ENCODE measurements around the gene COX5A. TPM values are rescaled to one million over a fixed set of nuclear protein-coding genes. Genes with fewer than 3 reads are reported as not detected.
"Not testable (repeated sequence)": the region's sequence is repeated elsewhere in the genome, so short reads cannot be mapped to it uniquely, and the experiment has no call there.

Gene COX5A
- total and polyA plus RNA-seq, 2 of the 13 experiments (the other 11 are each of a cell fraction or from before 2014, with no cell fraction given), result 158 to 218 TPM

DNA sequence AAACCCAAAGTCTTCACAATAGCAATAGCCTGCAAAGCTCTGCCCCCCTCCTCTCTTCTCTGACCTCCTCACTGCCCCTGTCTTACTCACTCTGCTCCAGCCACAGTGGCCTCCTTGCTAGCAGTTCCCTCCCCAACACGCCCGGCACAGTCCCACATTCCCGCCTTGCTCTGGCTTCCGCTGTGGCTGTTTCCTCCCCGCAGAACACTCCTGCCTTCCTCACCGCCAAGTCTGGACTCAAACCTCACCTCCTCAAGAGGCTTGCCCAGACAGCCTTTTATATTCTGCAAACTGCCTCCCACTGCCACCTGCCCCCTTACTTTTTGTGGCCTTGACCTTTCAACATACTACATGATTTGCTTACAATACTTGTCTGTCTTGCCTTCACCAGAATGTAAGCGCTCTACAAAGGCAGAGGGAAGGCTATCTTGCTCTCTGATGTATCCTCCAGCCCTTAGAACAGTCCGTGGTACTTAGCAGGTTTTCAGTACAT, 48.4 kb downstream of the COX5A start (continued):
- TF ChIP-seq, protein P1, sequence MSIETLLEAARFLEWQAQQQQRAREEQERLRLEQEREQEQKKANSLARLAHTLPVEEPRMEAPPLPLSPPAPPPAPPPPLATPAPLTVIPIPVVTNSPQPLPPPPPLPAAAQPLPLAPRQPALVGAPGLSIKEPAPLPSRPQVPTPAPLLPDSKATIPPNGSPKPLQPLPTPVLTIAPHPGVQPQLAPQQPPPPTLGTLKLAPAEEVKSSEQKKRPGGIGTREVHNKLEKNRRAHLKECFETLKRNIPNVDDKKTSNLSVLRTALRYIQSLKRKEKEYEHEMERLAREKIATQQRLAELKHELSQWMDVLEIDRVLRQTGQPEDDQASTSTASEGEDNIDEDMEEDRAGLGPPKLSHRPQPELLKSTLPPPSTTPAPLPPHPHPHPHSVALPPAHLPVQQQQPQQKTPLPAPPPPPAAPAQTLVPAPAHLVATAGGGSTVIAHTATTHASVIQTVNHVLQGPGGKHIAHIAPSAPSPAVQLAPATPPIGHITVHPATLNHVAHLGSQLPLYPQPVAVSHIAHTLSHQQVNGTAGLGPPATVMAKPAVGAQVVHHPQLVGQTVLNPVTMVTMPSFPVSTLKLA (IDR thresholded peaks at IDR 0.05), result no peak
- TF ChIP-seq FLYWCH1 (CRISPR knock-in tag; IDR thresholded peaks at IDR 0.05) (no peak), TAF15 (IDR thresholded peaks at IDR 0.05; ENCODE audit: low read depth, low read length, poor library complexity, severe bottlenecking) (no peak)

DNA sequence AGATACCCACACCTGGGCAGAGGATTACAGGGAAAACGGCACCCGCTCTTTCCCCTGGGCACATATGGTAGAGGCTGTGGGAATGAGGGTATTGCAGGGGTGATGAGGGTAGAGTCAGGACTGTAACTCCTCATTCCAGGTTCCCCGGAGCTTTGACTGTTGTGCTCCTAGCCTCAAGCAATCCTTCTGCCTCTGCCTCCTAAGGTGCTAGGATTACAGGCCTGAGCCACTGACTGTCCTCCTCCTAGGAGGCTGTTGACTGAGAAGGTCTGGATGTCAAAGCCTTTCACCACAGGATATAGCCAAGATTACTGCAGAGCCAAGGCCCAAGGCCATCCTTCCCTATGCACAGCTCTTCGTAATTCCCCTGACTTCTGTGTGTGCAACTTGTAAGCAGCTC, 49.2 kb downstream of the COX5A start:
- DNase-seq (ENCODE audit: low spot score), result no peak
- H3K4me1 ChIP-seq (ENCODE audit: insufficient read depth, low read length), result peaks cover 45% of the 10 kb centered on the region
- no peak overlapping the region for H3K27ac ChIP-seq (ENCODE audit: extremely low read length, insufficient read depth, low read length)
- H3K27me3 ChIP-seq (ENCODE audit: control insufficient read depth in 1 of 2, insufficient read depth in 2 of 2, low read length in 2 of 2), result no peaks in the 10 kb centered on the region; a peak in 1 of 5 replicates
- H4K20me1 ChIP-seq (ENCODE audit: insufficient read depth, low read length), result no peaks in the 10 kb centered on the region; the same call in 1 of the 2 replicates
- H2AFZ ChIP-seq (ENCODE audit: low read length), result no peak overlapping the region
- peaks cover 11% of the 10 kb centered on the region for H3K79me2 ChIP-seq (ENCODE audit: insufficient read depth, low read length)
- H3K36me3 ChIP-seq (replicated peaks in 1 of 2; ENCODE audit: control insufficient read depth in 1 of 2, insufficient read depth in 2 of 2, low read length in 2 of 2), result peaks cover 11 to 15% of the 10 kb centered on the region in 2 experiments; a peak in 4 of 5 replicates
- peak overlapping the region in 1 of 3 experiments; percentile 99; a peak in 1 of 6 replicates for H3K4me3 ChIP-seq (replicated peaks in 1 of 3; ENCODE audit: insufficient read depth in 1 of 3, low read depth in 2 of 3, low read length in 3 of 3)
- CTCF ChIA-PET (ENCODE audit: low intra/inter-chr PET ratio, low total read pairs), result no interaction called here
- in situ Hi-C loops (cut with HindIII; ENCODE audit: extremely low pct_ligation_motif_present, low pct_unique_long_range_greater_than_20kb) (no loop called here), intact Hi-C loops (cut with micrococcal nuclease; ENCODE audit: unreplicated experiment) (no loop called here)
- POLR2A ChIA-PET, result interaction anchor here (0.6 to 3.3 kb wide), 4 partner anchors 12 to 665 kb away, joined by 3 to 23 read pairs (median 16); partner anchors contain the start of genes FAM219B and SCAMP2
- ATAC-seq, result no peak; the same call in 2 of the 3 replicates
- 0 out of 2 replicates have a peak overlapping the region, but pooled peaks have one; percentile 95 for H3K9ac ChIP-seq (ENCODE audit: insufficient read depth, low read depth, low read length)
- 81% methylated on average over 4 of the region's 4 CpGs for WGBS (ENCODE audit: low lambda C conversion rate)
- peak overlapping the region; percentile 84 for H3K4me2 ChIP-seq (ENCODE audit: low read depth, low read length)
- H3K9me3 ChIP-seq (ENCODE audit: low read length), result no peaks in the 10 kb centered on the region
- TF ChIP-seq, protein P2, sequence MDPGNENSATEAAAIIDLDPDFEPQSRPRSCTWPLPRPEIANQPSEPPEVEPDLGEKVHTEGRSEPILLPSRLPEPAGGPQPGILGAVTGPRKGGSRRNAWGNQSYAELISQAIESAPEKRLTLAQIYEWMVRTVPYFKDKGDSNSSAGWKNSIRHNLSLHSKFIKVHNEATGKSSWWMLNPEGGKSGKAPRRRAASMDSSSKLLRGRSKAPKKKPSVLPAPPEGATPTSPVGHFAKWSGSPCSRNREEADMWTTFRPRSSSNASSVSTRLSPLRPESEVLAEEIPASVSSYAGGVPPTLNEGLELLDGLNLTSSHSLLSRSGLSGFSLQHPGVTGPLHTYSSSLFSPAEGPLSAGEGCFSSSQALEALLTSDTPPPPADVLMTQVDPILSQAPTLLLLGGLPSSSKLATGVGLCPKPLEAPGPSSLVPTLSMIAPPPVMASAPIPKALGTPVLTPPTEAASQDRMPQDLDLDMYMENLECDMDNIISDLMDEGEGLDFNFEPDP (CRISPR knock-in tag; conservative IDR thresholded peaks at IDR 0.05), result 0 out of 2 replicates have a peak, but pooled peaks have one; percentile 56
- TF ChIP-seq ZBTB7A (CRISPR knock-in tag; IDR thresholded peaks at IDR 0.05) (no peak), HES4 (CRISPR knock-in tag; IDR thresholded peaks at IDR 0.05; ENCODE audit: borderline replicate concordance) (0 out of 2 replicates have a peak, but pooled peaks have one; percentile 9), ZSCAN12 (CRISPR knock-in tag; IDR thresholded peaks at IDR 0.05) (no peak)
- TF ChIP-seq, protein P3, sequence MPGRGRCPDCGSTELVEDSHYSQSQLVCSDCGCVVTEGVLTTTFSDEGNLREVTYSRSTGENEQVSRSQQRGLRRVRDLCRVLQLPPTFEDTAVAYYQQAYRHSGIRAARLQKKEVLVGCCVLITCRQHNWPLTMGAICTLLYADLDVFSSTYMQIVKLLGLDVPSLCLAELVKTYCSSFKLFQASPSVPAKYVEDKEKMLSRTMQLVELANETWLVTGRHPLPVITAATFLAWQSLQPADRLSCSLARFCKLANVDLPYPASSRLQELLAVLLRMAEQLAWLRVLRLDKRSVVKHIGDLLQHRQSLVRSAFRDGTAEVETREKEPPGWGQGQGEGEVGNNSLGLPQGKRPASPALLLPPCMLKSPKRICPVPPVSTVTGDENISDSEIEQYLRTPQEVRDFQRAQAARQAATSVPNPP (CRISPR knock-in tag; IDR thresholded peaks at IDR 0.05), result no peak
- TF ChIP-seq, protein P4, sequence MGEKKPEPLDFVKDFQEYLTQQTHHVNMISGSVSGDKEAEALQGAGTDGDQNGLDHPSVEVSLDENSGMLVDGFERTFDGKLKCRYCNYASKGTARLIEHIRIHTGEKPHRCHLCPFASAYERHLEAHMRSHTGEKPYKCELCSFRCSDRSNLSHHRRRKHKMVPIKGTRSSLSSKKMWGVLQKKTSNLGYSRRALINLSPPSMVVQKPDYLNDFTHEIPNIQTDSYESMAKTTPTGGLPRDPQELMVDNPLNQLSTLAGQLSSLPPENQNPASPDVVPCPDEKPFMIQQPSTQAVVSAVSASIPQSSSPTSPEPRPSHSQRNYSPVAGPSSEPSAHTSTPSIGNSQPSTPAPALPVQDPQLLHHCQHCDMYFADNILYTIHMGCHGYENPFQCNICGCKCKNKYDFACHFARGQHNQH (CRISPR knock-in tag; IDR thresholded peaks at IDR 0.05), result no peak
- BruUV-seq (replicated peaks), result no TSS peak
- FAIRE-seq, result no peak

DNA sequence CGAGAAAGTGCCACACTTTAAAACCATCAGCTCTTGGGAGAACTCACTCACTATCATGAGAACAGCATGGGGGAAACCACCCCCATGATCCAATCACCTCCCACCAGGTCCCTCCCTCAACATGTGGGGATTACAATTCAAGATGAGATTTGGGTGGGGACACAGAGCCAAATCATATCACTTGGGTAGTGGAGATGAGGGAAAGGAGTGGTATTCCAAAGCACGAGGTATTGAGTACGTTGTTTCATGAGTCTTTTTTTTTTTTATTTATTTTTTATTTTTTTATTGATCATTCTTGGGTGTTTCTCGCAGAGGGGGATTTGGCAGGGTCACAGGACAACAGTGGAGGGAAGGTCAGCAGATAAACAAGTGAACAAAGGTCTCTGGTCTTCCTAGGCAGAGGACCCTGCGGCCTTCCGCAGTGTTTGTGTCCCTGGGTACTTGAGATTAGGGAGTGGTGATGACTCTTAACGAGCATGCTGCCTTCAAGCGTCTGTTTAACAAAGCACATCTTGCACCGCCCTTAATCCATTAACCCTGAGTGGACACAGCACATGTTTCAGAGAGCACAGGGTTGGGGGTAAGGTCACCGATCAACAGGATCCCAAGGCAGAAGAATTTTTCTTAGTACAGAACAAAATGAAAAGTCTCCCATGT, 50.2 kb downstream of the COX5A start:
- BruUV-seq (replicated peaks); H4K20me1 ChIP-seq (ENCODE audit: insufficient read depth, low read length); in situ Hi-C loops (cut with HindIII; ENCODE audit: extremely low pct_ligation_motif_present, low pct_unique_long_range_greater_than_20kb); FAIRE-seq; H3K27ac ChIP-seq (ENCODE audit: extremely low read length, insufficient read depth, low read length); ATAC-seq; H2AFZ ChIP-seq (ENCODE audit: low read length); H3K4me3 ChIP-seq (replicated peaks in 1 of 3; ENCODE audit: insufficient read depth in 1 of 3, low read depth in 2 of 3, low read length in 3 of 3); H3K36me3 ChIP-seq (replicated peaks in 1 of 2; ENCODE audit: control insufficient read depth in 1 of 2, insufficient read depth in 2 of 2, low read length in 2 of 2); H3K9ac ChIP-seq (ENCODE audit: insufficient read depth, low read depth, low read length); intact Hi-C loops (cut with micrococcal nuclease; ENCODE audit: unreplicated experiment); CTCF ChIA-PET (ENCODE audit: low intra/inter-chr PET ratio, low total read pairs); DNase-seq (ENCODE audit: low spot score); H3K27me3 ChIP-seq (ENCODE audit: control insufficient read depth in 1 of 2, insufficient read depth in 2 of 2, low read length in 2 of 2); H3K9me3 ChIP-seq (ENCODE audit: low read length); H3K4me2 ChIP-seq (ENCODE audit: low read depth, low read length): not testable (repeated sequence)
- Histone ChIP-seq H3K4me1 (ENCODE audit: insufficient read depth, low read length) (peaks cover 49% of the 10 kb centered on the region), H3K79me2 (ENCODE audit: insufficient read depth, low read length) (peaks cover 11% of the 10 kb centered on the region)
- WGBS (ENCODE audit: low lambda C conversion rate), result 22% methylated on average over 6 of the region's 10 CpGs
- POLR2A ChIA-PET, result interaction anchor here (3.1 kb wide), 1 partner anchor 19 kb away, joined by 21 read pairs; the partner anchor contains the start of gene FAM219B

Measured in HepG2 (cell line).